Measurements from ENCODE around the gene KIF2C.

Gene KIF2C

GRCh38 chr1:44806704-44807363 lies 67.2 kb downstream of the KIF2C start, which contains the start of gene DYNLT4:
Gene DYNLT4 (minus strand): TSS chr1:44807351. CDS start chr1:44806668, 683 bp downstream.
- TF ChIP-seq, protein P1, sequence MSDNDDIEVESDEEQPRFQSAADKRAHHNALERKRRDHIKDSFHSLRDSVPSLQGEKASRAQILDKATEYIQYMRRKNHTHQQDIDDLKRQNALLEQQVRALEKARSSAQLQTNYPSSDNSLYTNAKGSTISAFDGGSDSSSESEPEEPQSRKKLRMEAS (IDR thresholded peaks at IDR 0.05), result no peak
- TF ChIP-seq YY1 (IDR thresholded peaks at IDR 0.05; ENCODE audit: low read depth), result 0 out of 2 replicates have a peak, but pooled peaks have one; percentile 19

- TF ChIP-seq, protein P2, sequence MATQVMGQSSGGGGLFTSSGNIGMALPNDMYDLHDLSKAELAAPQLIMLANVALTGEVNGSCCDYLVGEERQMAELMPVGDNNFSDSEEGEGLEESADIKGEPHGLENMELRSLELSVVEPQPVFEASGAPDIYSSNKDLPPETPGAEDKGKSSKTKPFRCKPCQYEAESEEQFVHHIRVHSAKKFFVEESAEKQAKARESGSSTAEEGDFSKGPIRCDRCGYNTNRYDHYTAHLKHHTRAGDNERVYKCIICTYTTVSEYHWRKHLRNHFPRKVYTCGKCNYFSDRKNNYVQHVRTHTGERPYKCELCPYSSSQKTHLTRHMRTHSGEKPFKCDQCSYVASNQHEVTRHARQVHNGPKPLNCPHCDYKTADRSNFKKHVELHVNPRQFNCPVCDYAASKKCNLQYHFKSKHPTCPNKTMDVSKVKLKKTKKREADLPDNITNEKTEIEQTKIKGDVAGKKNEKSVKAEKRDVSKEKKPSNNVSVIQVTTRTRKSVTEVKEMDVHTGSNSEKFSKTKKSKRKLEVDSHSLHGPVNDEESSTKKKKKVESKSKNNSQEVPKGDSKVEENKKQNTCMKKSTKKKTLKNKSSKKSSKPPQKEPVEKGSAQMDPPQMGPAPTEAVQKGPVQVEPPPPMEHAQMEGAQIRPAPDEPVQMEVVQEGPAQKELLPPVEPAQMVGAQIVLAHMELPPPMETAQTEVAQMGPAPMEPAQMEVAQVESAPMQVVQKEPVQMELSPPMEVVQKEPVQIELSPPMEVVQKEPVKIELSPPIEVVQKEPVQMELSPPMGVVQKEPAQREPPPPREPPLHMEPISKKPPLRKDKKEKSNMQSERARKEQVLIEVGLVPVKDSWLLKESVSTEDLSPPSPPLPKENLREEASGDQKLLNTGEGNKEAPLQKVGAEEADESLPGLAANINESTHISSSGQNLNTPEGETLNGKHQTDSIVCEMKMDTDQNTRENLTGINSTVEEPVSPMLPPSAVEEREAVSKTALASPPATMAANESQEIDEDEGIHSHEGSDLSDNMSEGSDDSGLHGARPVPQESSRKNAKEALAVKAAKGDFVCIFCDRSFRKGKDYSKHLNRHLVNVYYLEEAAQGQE (IDR thresholded peaks at IDR 0.05; ENCODE audit: low read depth), result no peak
- no peak for TF ChIP-seq FOXM1 (IDR thresholded peaks at IDR 0.05; ENCODE audit: borderline replicate concordance, low read depth)
- TF ChIP-seq TCF12 (IDR thresholded peaks at IDR 0.05; ENCODE audit: low read depth), result peak; percentile 57; the same call in 1 of the 2 replicates
- TF ChIP-seq CEBPB (IDR thresholded peaks at IDR 0.05), result no peak
- TF ChIP-seq, protein P1 (IDR thresholded peaks at IDR 0.05), result peak; percentile 98
- TF ChIP-seq, protein P3, sequence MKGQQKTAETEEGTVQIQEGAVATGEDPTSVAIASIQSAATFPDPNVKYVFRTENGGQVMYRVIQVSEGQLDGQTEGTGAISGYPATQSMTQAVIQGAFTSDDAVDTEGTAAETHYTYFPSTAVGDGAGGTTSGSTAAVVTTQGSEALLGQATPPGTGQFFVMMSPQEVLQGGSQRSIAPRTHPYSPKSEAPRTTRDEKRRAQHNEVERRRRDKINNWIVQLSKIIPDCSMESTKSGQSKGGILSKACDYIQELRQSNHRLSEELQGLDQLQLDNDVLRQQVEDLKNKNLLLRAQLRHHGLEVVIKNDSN (IDR thresholded peaks at IDR 0.05), result 0 out of 2 replicates have a peak, but pooled peaks have one; percentile 26
- TF ChIP-seq CREB1 (IDR thresholded peaks at IDR 0.05; ENCODE audit: low read depth), result no peak
- peak; percentile 12; the same call in 1 of the 2 replicates for TF ChIP-seq YY1 (IDR thresholded peaks at IDR 0.05; ENCODE audit: low read depth)
- TF ChIP-seq RAD21 (IDR thresholded peaks at IDR 0.05; ENCODE audit: low read depth), result no peak
- TF ChIP-seq NFIC (IDR thresholded peaks at IDR 0.05), result no peak; the same call in 1 of the 2 replicates
- 0 out of 2 replicates have a peak, but pooled peaks have one; percentile 42 for TF ChIP-seq ZBTB7A (IDR thresholded peaks at IDR 0.05; ENCODE audit: low read depth)
- TF ChIP-seq EGR1 (IDR thresholded peaks at IDR 0.05), result peak; percentile 71; the same call in 1 of the 2 replicates
- peak; percentile 39; the same call in 1 of the 2 replicates for TF ChIP-seq EP300 (IDR thresholded peaks at IDR 0.05; ENCODE audit: borderline replicate concordance)
- TF ChIP-seq TAF1 (IDR thresholded peaks at IDR 0.05; ENCODE audit: low read depth), result no peak; the same call in 1 of the 2 replicates
- no peak; the same call in 1 of the 2 replicates for TF ChIP-seq TEAD4 (IDR thresholded peaks at IDR 0.05)
Measured at GRCh38 chr1:44807364-44808062, 67.9 kb downstream of the KIF2C start.

DNA sequence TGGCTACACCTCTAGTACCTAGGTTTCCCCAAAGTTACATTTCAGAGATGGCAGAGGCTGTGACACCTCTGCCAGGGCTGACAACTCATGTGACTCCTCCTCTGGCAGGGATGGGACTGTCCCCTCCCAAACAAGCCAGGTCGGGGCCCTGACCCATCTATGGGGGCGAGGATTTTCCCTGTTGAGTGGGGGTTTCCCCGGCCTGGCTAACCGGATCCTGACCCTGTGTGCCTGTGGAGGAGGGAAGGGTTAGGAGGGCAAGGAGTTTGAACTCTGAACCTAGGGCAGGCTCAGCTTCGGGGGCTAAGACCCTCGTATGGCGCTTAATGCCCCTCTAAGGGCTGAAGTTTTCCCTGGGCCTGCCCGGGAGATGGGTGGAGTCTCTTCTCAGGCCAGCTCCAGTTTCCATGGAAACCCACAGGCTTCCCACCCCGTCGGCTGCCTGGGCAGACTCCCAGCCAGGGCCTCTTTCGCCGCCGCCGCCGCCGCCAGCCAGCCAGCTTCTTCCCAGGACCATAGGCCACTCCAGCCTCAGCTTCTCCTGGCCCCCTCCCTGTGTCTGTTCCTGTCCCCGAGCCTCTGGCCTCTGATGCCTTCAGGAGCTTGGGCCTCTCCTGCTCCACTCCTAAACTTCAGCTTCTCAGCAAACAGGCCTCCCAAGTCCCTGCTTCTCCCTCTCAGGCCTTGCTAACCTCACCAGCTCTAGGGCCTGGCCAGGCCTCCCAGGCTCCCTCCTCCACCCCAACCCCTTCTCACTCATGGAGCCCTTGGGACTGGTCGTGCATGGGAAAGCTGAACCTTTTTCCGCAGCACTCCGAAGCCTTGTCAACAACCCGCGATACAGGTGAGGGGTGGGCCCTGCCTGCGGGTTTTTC lies 68.7 kb downstream of the KIF2C start, which contains the start of gene BTBD19:
BTBD19 (plus strand) TSS at position 461 of the 875 bp plus-strand sequence; CDS start at position 759, 298 bp downstream.
- TF ChIP-seq CEBPB (IDR thresholded peaks at IDR 0.05), result no peak
- no peak for TF ChIP-seq EP300 (IDR thresholded peaks at IDR 0.05; ENCODE audit: borderline replicate concordance)
- no peak for TF ChIP-seq CREB1 (IDR thresholded peaks at IDR 0.05; ENCODE audit: low read depth)
- TF ChIP-seq, protein P2 (IDR thresholded peaks at IDR 0.05; ENCODE audit: low read depth), result no peak
- TF ChIP-seq, protein P3 (IDR thresholded peaks at IDR 0.05), result no peak
- no peak for TF ChIP-seq TAF1 (IDR thresholded peaks at IDR 0.05; ENCODE audit: low read depth)
- no peak for TF ChIP-seq TEAD4 (IDR thresholded peaks at IDR 0.05)

- TF ChIP-seq TAF1 (IDR thresholded peaks at IDR 0.05; ENCODE audit: low read depth) (no peak), CEBPB (IDR thresholded peaks at IDR 0.05) (no peak), EGR1 (IDR thresholded peaks at IDR 0.05) (no peak), FOXM1 (IDR thresholded peaks at IDR 0.05; ENCODE audit: borderline replicate concordance, low read depth) (no peak), TEAD4 (IDR thresholded peaks at IDR 0.05) (no peak), YY1 (IDR thresholded peaks at IDR 0.05; ENCODE audit: low read depth) (no peak), CREB1 (IDR thresholded peaks at IDR 0.05; ENCODE audit: low read depth) (no peak), ZBTB7A (IDR thresholded peaks at IDR 0.05; ENCODE audit: low read depth) (no peak), RAD21 (IDR thresholded peaks at IDR 0.05; ENCODE audit: low read depth) (no peak), NFIC (IDR thresholded peaks at IDR 0.05) (no peak), EP300 (IDR thresholded peaks at IDR 0.05; ENCODE audit: borderline replicate concordance) (no peak), TCF12 (IDR thresholded peaks at IDR 0.05; ENCODE audit: low read depth) (no peak)
- TF ChIP-seq, protein P2 (IDR thresholded peaks at IDR 0.05; ENCODE audit: low read depth), result no peak
- TF ChIP-seq, protein P3 (IDR thresholded peaks at IDR 0.05), result no peak
- TF ChIP-seq, protein P1 (IDR thresholded peaks at IDR 0.05), result no peak
Measured at GRCh38 chr1:44808938-44809917, 69.6 kb downstream of the KIF2C start.
